Endodermal cell (in vitro differentiated cells): ENCODE data around the gene DHX34. TPM values are rescaled to one million over a fixed set of nuclear protein-coding genes. Genes with fewer than 3 reads are reported as not detected.

Source experiments
- DNase-seq: peaks from one replicate; pipeline ENCODE4 v3.0.0-alpha.2; 2017
- H3K27ac ChIP-seq: 2 replicates; pipeline ENCODE4 v1.5.1; 2013; ENCODE audit warnings: mild to moderate bottlenecking, low read depth, low read length, moderate library complexity
- H3K27me3 ChIP-seq: 2 replicates; pipeline ENCODE4 v1.6.1; 2013; ENCODE audit warnings: mild to moderate bottlenecking, low read length, moderate library complexity; ENCODE audit not compliant: insufficient read depth, control insufficient read depth, poor library complexity, severe bottlenecking
- H3K36me3 ChIP-seq: 2 replicates; pipeline ENCODE4 v1.7.0; 2013; ENCODE audit warnings: mild to moderate bottlenecking, low read length, moderate library complexity; ENCODE audit not compliant: control insufficient read depth, insufficient read depth
- H3K4me1 ChIP-seq: one replicate; pipeline ENCODE4 v1.7.0; 2013; ENCODE audit warnings: low read length; ENCODE audit not compliant: control insufficient read depth, insufficient read depth
- H3K4me3 ChIP-seq: 2 replicates; pipeline ENCODE4 v1.5.1; 2013; ENCODE audit warnings: mild to moderate bottlenecking, low read length, moderate library complexity
- H3K9ac ChIP-seq: 2 replicates; pipeline ENCODE4 v1.6.1; 2013; ENCODE audit warnings: mild to moderate bottlenecking, low read length, moderate library complexity; ENCODE audit not compliant: poor library complexity, severe bottlenecking; ENCODE audit errors: extremely low read depth
- H3K9me3 ChIP-seq: 2 replicates; pipeline ENCODE4 v1.6.1; 2013; ENCODE audit warnings: mild to moderate bottlenecking, low read length, moderate library complexity; ENCODE audit not compliant: control insufficient read depth
- H3K27ac Mint-ChIP-seq: 2 replicates; pipeline ENCODE4 v1.8.0; 2020; ENCODE audit warnings: mixed read lengths
- H3K27me3 Mint-ChIP-seq: 2 replicates; pipeline ENCODE4 v1.8.0; 2021; ENCODE audit warnings: mild to moderate bottlenecking, mixed read lengths; ENCODE audit not compliant: insufficient read depth
- H3K36me3 Mint-ChIP-seq: 2 replicates; pipeline ENCODE4 v1.8.0; 2020; ENCODE audit warnings: low read depth, mixed read lengths
- H3K4me1 Mint-ChIP-seq: 2 replicates; pipeline ENCODE4 v1.8.0; 2020; ENCODE audit warnings: mixed read lengths
- H3K4me3 Mint-ChIP-seq: 2 replicates; pipeline ENCODE4 v1.8.0; 2020; ENCODE audit warnings: mild to moderate bottlenecking, moderate library complexity, mixed read lengths
- H3K9me3 Mint-ChIP-seq: 2 replicates; pipeline ENCODE4 v1.8.0; 2020; ENCODE audit warnings: mild to moderate bottlenecking, mixed read lengths
- whole genome bisulfite sequencing, 2 experiments: methylation state at CpG; one replicate each; pipeline versions ENCODE4 v1.1.5 to v1.1.7; 2013; ENCODE audit warnings: missing lambda C conversion rate in 2 of 2, mixed read lengths in 1 of 2; ENCODE audit not compliant: insufficient coverage in 1 of 2, insufficient read length in 1 of 2; 5-methylcytosine and 5-hydroxymethylcytosine counted together
- total RNA-seq, 2 donors: library from RNA; stranded (reverse); fragmentation: NEBNext Ultra II Directional in 1 of 2; extraction: Animal tissue kit (Norgen Biotek cat#: 25700) in 1 of 2; gene quantifications; 2 replicates in 1 of 2; 3 replicates in 1 of 2; pipeline ENCODE4 v1.2.1, GENCODE V29; 2021
- TF ChIP-seq, protein P1 (sequence below): fragments of 200-600 bp; sonication (generic); conservative IDR thresholded peaks from 2 replicates; pipeline ENCODE4 v1.5.0; 2021; ENCODE audit warnings: antibody characterized with exemption, mild to moderate bottlenecking

Gene DHX34
- total RNA-seq, 2 donors from 2014 or later = 36.9 to 43.9 TPM

DNA sequence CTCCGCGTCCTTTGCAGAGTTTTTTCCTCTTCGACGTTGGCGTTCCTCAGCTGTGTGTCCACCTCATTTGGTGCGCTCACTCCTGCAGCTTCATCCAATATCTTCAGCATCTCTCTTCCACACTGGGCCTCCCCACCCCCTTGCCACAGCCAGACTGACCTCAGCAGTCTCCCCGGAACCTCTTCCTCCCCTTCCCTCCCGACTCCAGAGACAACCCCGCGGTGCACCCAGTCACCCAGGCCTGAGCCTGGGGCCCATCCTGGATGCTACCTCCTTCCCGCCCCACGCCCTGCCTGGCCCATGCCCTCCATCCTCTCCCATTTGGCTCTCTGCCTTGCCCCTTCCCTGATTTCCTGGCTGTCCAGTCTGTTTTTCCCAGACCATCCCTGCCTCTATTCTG is 25.2 kb upstream of the DHX34 start:
- H3K36me3 ChIP-seq = no peaks in the 10 kb centered on the region
- Mint-ChIP-seq H3K27me3 (no peaks in the 10 kb centered on the region), H3K36me3 (no peaks in the 10 kb centered on the region), H3K4me3 (no peak overlapping the region), H3K4me1 (no peaks in the 10 kb centered on the region), H3K9me3 (no peaks in the 10 kb centered on the region), H3K27ac (no peak overlapping the region)
- H3K4me3 ChIP-seq = no peak overlapping the region
- H3K9ac ChIP-seq = no peak overlapping the region
- TF ChIP-seq, protein P1, sequence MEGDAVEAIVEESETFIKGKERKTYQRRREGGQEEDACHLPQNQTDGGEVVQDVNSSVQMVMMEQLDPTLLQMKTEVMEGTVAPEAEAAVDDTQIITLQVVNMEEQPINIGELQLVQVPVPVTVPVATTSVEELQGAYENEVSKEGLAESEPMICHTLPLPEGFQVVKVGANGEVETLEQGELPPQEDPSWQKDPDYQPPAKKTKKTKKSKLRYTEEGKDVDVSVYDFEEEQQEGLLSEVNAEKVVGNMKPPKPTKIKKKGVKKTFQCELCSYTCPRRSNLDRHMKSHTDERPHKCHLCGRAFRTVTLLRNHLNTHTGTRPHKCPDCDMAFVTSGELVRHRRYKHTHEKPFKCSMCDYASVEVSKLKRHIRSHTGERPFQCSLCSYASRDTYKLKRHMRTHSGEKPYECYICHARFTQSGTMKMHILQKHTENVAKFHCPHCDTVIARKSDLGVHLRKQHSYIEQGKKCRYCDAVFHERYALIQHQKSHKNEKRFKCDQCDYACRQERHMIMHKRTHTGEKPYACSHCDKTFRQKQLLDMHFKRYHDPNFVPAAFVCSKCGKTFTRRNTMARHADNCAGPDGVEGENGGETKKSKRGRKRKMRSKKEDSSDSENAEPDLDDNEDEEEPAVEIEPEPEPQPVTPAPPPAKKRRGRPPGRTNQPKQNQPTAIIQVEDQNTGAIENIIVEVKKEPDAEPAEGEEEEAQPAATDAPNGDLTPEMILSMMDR = no peak
- no peak for DNase-seq
- H3K27me3 ChIP-seq = no peaks in the 10 kb centered on the region
- H3K27ac ChIP-seq = no peak overlapping the region
- no peaks in the 10 kb centered on the region for H3K4me1 ChIP-seq
- H3K9me3 ChIP-seq = no peaks in the 10 kb centered on the region
- 91 to 98% methylated on average over 6 to 12 of the region's 12 CpGs for WGBS, 2 experiments

DNA sequence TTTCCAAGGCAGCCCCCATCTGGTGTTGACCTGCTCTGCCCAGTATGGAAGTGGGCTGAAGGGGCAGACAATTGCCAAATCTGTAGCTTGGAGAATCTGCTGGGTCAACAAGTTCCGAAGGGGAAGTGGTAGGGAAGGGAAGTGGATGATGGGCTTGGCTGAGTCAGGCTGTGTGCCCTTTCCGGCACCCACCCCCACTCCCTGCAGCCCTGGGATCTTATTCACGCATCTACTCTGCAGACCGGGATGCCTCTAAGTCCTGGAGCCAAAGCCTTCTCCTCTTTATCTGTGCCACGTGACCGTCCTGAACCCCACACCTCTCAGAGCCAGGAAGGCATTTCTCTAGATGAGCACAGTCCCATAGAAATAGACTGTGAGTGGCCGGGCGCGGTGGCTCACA is 24.6 kb upstream of the DHX34 start:
- H3K9ac ChIP-seq = no peak overlapping the region
- no peak overlapping the region for H3K27ac ChIP-seq
- no peaks in the 10 kb centered on the region for H3K27me3 Mint-ChIP-seq
- no peaks in the 10 kb centered on the region for H3K4me1 Mint-ChIP-seq
- no peaks in the 10 kb centered on the region for H3K9me3 ChIP-seq
- no peak overlapping the region for H3K4me3 Mint-ChIP-seq
- WGBS, 2 experiments = 72 to 79% methylated on average over 7 to 9 of the region's 9 CpGs
- H3K36me3 Mint-ChIP-seq = no peaks in the 10 kb centered on the region
- no peaks in the 10 kb centered on the region for H3K4me1 ChIP-seq
- no peak overlapping the region for H3K4me3 ChIP-seq
- no peak overlapping the region for H3K27ac Mint-ChIP-seq
- no peaks in the 10 kb centered on the region for H3K9me3 Mint-ChIP-seq
- H3K36me3 ChIP-seq = no peaks in the 10 kb centered on the region
- DNase-seq = no peak
- TF ChIP-seq, protein P1 = no peak
- no peaks in the 10 kb centered on the region for H3K27me3 ChIP-seq

DNA sequence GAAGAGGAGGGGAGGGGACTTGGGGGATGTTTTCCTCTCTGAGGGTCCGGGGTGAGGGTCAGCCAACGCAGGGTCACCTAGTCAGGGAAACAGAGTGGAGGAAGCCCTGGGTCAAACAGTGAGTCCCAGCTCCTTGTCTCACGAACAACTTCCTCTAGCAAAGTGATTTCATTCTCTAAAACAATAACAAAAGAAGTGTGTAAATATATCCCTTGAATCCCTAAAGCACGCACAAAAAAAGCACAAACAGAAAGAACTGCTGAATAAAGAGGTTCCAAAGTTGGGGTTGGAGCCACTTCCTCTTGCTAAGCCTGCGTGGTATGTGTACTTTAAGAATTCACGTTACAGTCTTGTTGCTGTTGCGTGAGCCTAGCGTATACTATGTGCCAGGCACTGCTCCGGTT is 18.6 kb upstream of the DHX34 start:
- no peak overlapping the region for H3K4me3 Mint-ChIP-seq
- peaks cover 4% of the 10 kb centered on the region for H3K4me1 Mint-ChIP-seq
- Histone ChIP-seq H3K9me3 (no peaks in the 10 kb centered on the region), H3K4me3 (no peak overlapping the region), H3K27ac (no peak overlapping the region), H3K36me3 (no peaks in the 10 kb centered on the region), H3K9ac (no peak overlapping the region), H3K4me1 (no peaks in the 10 kb centered on the region), H3K27me3 (no peaks in the 10 kb centered on the region)
- H3K9me3 Mint-ChIP-seq = no peaks in the 10 kb centered on the region
- peaks cover 5% of the 10 kb centered on the region for H3K27me3 Mint-ChIP-seq
- TF ChIP-seq, protein P1 = no peak
- DNase-seq = no peak
- WGBS, 2 experiments = 85 to 97% methylated on average over 6 to 8 of the region's 9 CpGs
- H3K36me3 Mint-ChIP-seq = no peaks in the 10 kb centered on the region
- H3K27ac Mint-ChIP-seq = peak overlapping the region; percentile 58
